CD4-positive, alpha-beta T cell treated with Interleukin-4 for 1 hour (primary cell): Measurements from ENCODE around the gene TNK2.
"Not testable (repeated sequence)": the region's sequence is repeated elsewhere in the genome, so short reads cannot be mapped to it uniquely, and the experiment has no call there.

Experiments used
- DNase-seq, 2 donors: peaks; one replicate each; pipeline ENCODE4 v3.0.0-alpha.2; 2020 to 2022

Gene TNK2

GRCh38 chr3:195916291-195916690 is 7.9 kb upstream of the TNK2 start:
- DNase-seq, result no peak

GRCh38 chr3:195914648-195915473 is 6.5 kb upstream of the TNK2 start:
- peak; percentile 93 to 94 for DNase-seq

GRCh38 chr3:195914146-195914545 is 5.8 kb upstream of the TNK2 start:
- not testable (repeated sequence) for DNase-seq

GRCh38 chr3:195913382-195913781 is 5.0 kb upstream of the TNK2 start:
- no peak for DNase-seq

GRCh38 chr3:195911946-195912270 is 3.6 kb upstream of the TNK2 start:
- DNase-seq, result no peak

GRCh38 chr3:195911041-195911945 is 2.9 kb upstream of the TNK2 start:
- DNase-seq, result no peak

GRCh38 chr3:195910499-195910845 is 2.1 kb upstream of the TNK2 start:
- no peak for DNase-seq

- peak; percentile 88 to 92 for DNase-seq
These were observed 1.5 kb upstream of the TNK2 start for GRCh38 chr3:195909644-195910498.

- peak in 1 of 2 donors; percentile 32 for DNase-seq
These were observed 587 bp upstream of the TNK2 start for GRCh38 chr3:195908694-195909581.

- no peak for DNase-seq
These were observed 742 bp downstream of the TNK2 start for GRCh38 chr3:195907684-195907933.

GRCh38 chr3:195906865-195907683 is 1.3 kb downstream of the TNK2 start:
- peak; percentile 86 to 89 for DNase-seq

- DNase-seq, result peak; percentile 32 to 33
These were observed 2.1 kb downstream of the TNK2 start for GRCh38 chr3:195905970-195906864.

GRCh38 chr3:195904368-195904767 is 4.0 kb downstream of the TNK2 start:
- no peak for DNase-seq

- DNase-seq, result no peak
These were observed 4.4 kb downstream of the TNK2 start for GRCh38 chr3:195903950-195904290.

- DNase-seq, result not testable (repeated sequence)
These were observed 5.7 kb downstream of the TNK2 start for GRCh38 chr3:195902634-195903033.

GRCh38 chr3:195901836-195902585 is 6.3 kb downstream of the TNK2 start:
- DNase-seq, result not testable (repeated sequence)

GRCh38 chr3:195900436-195901355 is 7.7 kb downstream of the TNK2 start:
- peak; percentile 32 to 76 for DNase-seq

GRCh38 chr3:195899701-195900435 is 8.5 kb downstream of the TNK2 start:
- DNase-seq, result no peak
